ENCODE results near the gene RGS6.

The RGS6 gene

DNA sequence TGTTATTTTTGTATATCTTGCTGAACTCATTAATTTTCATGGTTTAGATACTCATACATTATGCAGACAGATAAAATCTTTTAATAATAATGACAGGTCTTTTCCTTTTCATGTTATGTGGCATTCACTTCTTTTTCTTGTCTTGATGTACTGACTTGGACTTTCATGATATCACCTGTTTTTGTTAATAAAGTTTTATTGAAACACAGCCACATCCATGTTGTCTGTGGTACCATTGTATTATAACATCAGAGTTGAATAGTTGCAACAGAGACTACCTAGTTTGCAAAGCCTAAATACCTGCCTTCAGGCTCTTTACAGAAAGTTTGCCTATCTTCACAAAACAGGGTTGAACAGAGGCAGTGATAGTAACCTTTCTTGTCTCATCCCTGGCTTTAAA is 85.1 kb downstream of the RGS6 start:
- DNase-seq: no peak

DNA sequence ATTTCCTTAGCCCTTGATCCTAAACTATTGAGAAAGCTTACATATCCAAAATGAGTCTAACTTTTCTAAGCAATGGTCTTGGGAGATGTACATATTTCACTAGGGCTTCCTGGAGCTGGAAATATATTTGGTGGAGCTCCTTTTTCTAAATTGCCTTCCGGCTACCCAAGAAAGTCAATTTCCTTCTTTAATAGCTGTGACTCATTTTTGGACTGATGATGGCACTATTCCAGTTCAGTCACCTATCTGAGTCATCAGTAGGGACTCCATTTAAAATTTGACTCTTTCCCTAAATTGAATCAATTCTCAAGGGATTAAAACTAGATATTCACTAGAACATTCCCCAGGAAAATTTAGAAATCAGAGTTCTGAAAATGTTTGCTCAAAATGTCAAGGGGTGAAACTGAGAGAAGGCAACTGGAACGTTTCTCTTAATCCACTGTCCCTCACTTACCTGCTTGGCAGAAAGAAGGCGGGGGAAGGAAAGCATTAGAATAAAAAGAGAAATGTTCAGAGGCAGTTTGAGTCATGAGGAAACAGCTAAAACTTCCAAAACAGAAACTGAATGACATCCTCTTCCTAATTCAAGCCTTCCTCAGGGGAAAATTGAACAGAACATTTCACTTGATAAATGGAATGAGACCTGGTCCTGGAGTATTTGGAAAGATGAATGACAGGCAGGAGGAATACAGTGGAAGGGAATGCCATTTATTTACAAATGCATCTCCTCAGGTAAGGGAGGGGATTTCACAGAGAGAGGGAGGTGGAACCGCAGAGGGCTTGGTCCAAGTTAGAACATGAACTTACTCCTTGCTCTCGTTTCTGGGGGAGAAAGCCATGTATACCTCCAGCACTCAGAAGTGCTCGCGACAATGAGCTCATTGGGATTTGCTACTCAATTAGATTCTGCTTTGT is 91.2 kb downstream of the RGS6 start:
- no peak for DNase-seq

GRCh38 chr14:72024043-72024407 is 91.8 kb downstream of the RGS6 start:
- peak; percentile 51 for DNase-seq

- DNase-seq: no peak
Measured at GRCh38 chr14:72024504-72024903, 92.3 kb downstream of the RGS6 start.

- DNase-seq: no peak
Measured at GRCh38 chr14:72026536-72026935, 94.3 kb downstream of the RGS6 start.

DNA sequence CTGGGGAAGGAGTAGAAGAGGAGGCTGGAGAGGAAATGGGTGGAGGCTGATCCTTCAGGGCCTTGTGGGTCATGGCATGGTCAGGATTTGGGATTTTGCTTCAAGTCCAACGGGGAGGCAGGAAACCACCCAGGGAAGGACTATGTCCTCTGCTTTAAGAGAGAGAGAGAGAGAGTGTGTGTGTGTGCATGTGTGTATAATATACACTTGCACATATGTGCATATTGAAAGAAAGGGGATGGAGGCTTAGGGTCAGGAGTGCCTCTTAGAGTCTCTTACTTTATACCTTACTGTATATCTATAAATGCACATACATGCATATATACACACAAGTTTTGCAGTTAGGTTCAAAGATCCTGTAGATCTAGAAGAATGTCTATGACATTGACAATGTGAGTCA is 94.8 kb downstream of the RGS6 start:
- no peak for DNase-seq

GRCh38 chr14:72033365-72033764 is 101.1 kb downstream of the RGS6 start:
- no peak for DNase-seq

GRCh38 chr14:72040528-72040927 is 108.3 kb downstream of the RGS6 start:
- DNase-seq: no peak

DNA sequence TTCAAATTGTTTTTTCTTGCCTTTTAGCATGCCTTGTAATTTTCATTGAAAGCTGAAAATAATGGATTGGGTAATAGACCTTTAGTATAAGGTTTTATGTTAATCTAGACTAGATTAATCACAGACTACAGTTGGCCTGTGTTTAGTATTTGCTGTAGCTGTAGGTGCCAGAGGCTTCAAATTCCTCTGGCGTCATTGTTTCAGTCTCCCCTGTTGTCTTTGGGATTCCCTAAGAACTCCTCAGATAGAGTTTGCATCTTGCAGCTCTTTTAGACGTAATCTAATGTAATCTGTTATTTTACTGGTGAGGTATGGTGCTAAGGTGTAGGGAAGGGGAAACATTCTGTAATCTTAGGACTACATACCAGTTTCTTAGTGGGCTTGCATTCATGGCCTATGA is 113.0 kb downstream of the RGS6 start:
- DNase-seq: no peak

GRCh38 chr14:72045885-72046284 is 113.7 kb downstream of the RGS6 start:
- DNase-seq: no peak

DNA sequence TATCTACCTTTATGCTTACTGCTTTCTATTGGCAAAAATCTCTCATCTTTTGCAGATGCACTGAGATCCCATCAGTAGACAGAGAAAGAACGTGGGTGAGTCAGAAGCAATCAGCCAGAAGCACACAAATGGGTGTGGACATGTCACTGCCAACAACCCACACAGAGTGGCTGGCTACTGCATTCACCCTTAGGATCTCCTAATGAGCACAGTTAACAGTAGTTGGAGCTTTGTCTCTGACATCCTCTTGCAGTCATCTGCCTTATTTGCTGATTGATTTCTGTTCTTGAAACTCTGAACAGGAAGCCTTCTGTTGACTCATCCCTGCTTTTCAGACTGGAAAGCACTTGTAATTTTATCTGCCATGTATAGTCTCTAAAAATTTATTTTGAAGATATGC is 117.2 kb downstream of the RGS6 start:
- no peak for DNase-seq

- DNase-seq: no peak
Measured at GRCh38 chr14:72052356-72052755, 120.1 kb downstream of the RGS6 start.

DNA sequence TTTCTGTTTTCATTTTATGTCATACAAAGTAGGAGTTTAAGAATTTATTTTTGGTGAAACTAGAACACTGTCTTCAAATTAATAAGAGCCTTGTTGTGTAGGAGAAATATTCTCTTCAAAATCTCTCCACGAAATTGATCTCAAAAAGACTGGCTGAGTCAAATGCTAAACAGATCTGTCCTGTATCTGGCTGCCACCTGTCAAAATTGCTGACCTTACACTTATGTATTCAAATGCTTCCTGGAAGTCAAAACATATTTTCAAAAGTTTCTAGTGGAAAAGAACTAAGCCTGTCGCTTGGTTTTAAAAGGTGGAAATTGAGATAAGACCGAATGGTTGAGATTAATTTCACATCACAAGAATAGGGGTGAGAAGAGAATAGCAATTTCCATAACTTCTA is 121.4 kb downstream of the RGS6 start:
- DNase-seq: no peak

GRCh38 chr14:72054911-72055310 is 122.7 kb downstream of the RGS6 start:
- no peak for DNase-seq

DNA sequence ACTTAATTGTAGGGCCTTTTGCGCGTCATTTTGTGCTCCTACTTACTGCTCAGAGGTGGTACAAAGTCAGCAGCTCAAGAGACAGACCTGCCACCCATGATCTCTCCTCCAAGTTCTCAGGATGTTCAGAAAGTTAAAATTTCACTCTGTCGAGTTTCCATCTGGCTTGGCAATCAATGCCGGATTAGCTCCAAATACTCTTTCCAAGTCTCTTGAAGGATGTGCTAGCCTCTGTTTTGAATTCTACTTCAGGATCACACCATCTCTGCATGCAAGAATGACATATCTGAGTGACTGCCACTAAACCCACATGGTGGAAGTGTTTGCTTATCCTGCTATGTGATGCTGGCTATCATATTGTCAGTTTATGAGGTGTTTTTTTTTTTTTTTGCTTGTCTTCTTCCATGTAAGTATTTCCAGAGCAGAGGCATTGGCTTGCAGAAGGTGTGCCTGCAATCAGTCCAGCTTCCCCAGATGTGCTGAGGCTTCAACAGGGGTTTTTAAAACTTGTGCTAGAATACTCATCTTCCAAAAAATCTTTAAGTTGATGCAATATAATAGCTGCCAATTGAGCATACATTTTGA is 125.6 kb downstream of the RGS6 start:
- DNase-seq: no peak

DNA sequence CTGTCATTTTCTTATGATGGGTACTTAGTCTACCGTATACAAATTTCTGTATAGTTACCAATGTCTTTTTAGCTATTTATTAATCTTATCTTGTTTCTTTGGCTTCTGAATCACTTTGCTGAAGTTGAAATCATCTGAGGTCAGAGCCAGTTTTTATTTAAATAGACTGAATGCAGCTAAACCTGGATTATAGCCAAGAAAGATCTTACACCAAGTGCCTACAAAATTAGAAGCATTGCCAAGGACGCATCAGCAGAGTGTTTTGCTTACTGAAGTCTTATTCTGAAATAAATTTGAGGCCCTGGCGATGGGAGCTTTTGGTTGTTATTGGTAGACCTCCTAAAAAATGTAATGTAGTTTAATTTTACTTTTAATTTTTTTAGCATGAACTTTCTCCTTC is 128.2 kb downstream of the RGS6 start:
- DNase-seq: no peak

DNA sequence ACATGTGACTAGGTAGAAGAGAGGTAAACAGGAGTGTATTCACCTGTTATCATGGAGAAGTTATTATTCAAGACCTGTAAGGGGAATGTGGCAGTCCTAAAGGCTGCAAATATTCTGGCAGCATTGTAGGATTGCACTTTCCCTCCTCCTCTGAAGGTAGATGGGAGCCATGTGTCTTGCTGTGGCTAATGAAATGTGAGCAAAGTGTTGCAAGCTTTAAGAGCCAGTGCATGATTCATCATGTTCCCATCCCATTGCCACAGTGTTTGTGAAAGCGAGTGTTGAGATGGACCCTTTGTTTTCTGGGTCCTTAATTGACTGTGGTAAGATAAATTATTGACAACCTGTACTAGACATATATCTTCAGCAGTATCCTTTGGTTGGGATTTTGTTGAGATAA is 128.7 kb downstream of the RGS6 start:
- DNase-seq: no peak

GRCh38 chr14:72061718-72062117 is 129.5 kb downstream of the RGS6 start:
- no peak for DNase-seq

DNA sequence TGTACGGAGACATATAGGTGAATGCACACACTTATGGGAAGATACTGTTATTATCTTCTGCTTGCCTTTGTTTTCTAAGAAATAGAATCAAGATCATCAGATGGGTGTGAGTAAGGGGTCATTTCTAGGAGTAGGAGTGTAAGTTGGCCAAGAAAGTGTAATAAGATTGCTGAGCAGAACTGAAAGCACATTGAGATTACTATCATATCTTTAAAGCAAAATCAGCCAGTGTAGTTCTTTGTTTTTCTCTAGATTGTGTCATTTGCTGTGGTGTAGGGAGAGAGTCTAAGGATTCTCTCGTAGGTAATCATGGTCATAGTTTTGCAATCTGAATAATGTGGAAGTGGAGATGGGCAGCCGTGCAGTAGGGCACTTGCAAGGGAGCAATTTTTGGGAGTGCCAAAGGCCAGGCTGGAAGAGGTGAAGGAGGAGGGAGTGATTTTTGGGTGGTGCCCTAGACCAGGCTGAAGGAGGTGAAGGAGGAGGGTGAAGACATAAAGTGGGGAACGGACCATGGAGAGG is 131.6 kb downstream of the RGS6 start:
- no peak for DNase-seq

DNA sequence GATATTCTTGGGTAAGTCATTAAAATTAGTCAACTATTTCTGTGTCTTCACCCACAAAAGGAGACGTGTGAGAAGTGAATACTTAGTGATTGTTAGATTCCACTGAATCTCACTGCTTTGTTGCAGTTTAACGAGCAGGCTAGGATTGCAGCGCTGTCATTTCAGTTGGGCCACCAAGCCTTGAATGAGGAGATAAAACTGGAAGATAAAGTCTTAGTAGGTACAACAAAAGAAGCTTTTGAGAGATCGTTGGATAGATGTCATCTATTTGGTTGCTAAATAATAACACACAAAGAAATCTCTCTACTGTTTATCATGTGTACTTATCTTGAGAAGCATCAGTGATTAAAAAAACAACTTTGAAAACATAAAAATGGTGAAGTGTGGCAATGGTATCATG is 132.3 kb downstream of the RGS6 start:
- DNase-seq: no peak

- no peak for DNase-seq
Measured at GRCh38 chr14:72070458-72070857, 138.2 kb downstream of the RGS6 start.

- DNase-seq: no peak
Measured at GRCh38 chr14:72075649-72076334, 143.6 kb downstream of the RGS6 start.

DNA sequence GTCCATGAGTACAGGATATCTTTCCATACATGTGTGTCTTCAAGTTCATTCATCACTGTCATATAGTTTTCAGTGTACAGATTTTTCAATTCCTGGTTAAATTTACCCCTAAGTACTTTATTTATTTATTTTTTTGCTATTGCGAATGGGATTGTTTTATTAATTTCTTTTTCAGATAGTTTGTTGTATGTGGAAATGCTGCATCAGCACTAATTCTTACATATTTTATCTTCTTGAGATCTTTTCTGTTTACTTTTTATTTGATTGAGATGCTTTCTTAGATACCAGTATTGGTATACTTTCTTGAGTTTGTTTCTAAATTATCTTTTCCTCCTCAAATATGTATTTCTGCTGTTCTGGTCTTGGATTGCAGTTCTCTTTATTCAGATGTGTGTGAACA is 148.9 kb downstream of the RGS6 start:
- no peak for DNase-seq

DNA sequence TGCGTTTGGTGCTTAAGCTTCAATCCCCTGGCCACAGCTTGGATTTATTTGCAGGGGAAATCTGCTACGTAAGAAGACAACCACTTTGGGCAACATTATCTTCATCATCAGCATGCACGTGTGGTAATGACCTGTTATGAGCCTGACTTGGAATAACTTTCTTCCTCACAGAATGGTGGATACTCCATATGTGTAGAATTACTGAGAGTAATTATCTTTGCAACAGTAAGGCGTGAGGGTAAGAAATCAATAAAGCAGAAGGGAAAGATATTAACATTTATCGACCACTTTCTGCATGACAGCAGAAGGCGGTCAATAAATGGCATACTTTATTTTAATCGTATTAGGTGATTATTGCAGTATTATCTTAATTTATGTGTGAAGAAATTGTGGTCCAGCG is 152.7 kb downstream of the RGS6 start:
- DNase-seq: no peak
